HepG2 (cell line): ENCODE data around the gene TMC4.

ENCODE experiments used
- CTCF ChIP-seq: sonication (generic); formaldehyde crosslinking; IDR thresholded peaks from 2 replicates; pipeline ENCODE4 v1.5.0; 2020; ENCODE audit warnings: mild to moderate bottlenecking, missing genetic modification reagents, moderate library complexity
- FOXK2 ChIP-seq: fragments of 450-650 bp; IDR thresholded peaks from 2 replicates; pipeline ENCODE4 v1.6.1; 2016
- HMG20A ChIP-seq: IDR thresholded peaks from 2 replicates; pipeline ENCODE4 v1.6.1; 2016; ENCODE audit warnings: borderline replicate concordance
- SAFB2 ChIP-seq: sonication (generic); formaldehyde crosslinking; IDR thresholded peaks from 2 replicates; pipeline ENCODE4 v1.5.1; 2020; ENCODE audit warnings: missing genetic modification reagents, low read depth, mild to moderate bottlenecking, borderline replicate concordance
- SMARCC2 ChIP-seq: fragments of 450-650 bp; IDR thresholded peaks from 2 replicates; pipeline ENCODE4 v1.6.1; 2017; ENCODE audit warnings: antibody characterized with exemption, mild to moderate bottlenecking
- SMC3 ChIP-seq: IDR thresholded peaks from 2 replicates; pipeline ENCODE4 v1.6.1; 2011; ENCODE audit warnings: low read length, improper control_type of control experiment
- TF ChIP-seq, protein P1 (sequence below): sonication (generic); formaldehyde crosslinking; IDR thresholded peaks from 2 replicates; pipeline ENCODE4 v1.5.0; 2020; ENCODE audit warnings: mild to moderate bottlenecking, missing genetic modification reagents, borderline replicate concordance

GRCh38 chr19:54129617-54129996 lies 43.4 kb downstream of the TMC4 start:
- TF ChIP-seq, protein P1, sequence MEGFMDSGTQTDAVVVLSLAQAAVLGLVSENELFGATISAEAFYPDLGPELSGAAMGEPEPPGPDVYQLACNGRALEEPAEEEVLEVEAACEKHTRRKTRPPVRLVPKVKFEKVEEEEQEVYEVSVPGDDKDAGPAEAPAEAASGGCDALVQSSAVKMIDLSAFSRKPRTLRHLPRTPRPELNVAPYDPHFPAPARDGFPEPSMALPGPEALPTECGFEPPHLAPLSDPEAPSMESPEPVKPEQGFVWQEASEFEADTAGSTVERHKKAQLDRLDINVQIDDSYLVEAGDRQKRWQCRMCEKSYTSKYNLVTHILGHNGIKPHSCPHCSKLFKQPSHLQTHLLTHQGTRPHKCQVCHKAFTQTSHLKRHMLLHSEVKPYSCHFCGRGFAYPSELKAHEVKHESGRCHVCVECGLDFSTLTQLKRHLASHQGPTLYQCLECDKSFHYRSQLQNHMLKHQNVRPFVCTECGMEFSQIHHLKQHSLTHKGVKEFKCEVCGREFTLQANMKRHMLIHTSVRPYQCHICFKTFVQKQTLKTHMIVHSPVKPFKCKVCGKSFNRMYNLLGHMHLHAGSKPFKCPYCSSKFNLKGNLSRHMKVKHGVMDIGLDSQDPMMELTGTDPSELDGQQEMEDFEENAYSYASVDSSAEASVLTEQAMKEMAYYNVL (CRISPR knock-in tag) = no peak
- TF ChIP-seq HMG20A (CRISPR knock-in tag) (no peak), CTCF (CRISPR knock-in tag) (no peak), SMC3 (no peak), FOXK2 (no peak), SAFB2 (CRISPR knock-in tag) (no peak), SMARCC2 (no peak)
